CD4-positive, alpha-beta T cell (primary cell): ENCODE measurements around the gene MUC21. TPM values are rescaled to one million over a fixed set of nuclear protein-coding genes. Genes with fewer than 3 reads are reported as not detected.

ENCODE experiments used
- ATAC-seq: fragments of 200-7000 bp; cut with Tn5 transposase; one replicate; pipeline ENCODE4 v1.10.0; 2022; ENCODE audit warnings: mild to moderate bottlenecking; ENCODE audit not compliant: poor library complexity
- CTCF ChIA-PET: fragments of 350-600 bp; sonication (Branson Sonifier 250); formaldehyde crosslinking; loops from one replicate; lab custom pipeline; 2021; ENCODE audit warnings: antibody characterized with exemption, inconsistent platforms; lab: Charles Lee
- POLR2A ChIA-PET: fragments of 350-600 bp; sonication (Branson Sonifier 250); formaldehyde crosslinking; loops from one replicate; lab custom pipeline; 2021; ENCODE audit warnings: antibody characterized with exemption, inconsistent platforms; lab: Charles Lee
- DNase-seq, 14 experiments: peaks; one replicate each; pipeline ENCODE4 v3.0.0-alpha.2; 2013 to 2020; ENCODE audit warnings: mixed read lengths in 2 of 14
- H3K27ac ChIP-seq, 2 donors: one replicate each; pipeline versions ENCODE4 v1.5.1 to v1.7.0; 2013; ENCODE audit warnings: low read length in 2 of 2, low read depth in 1 of 2, mild to moderate bottlenecking in 1 of 2
- H3K27me3 ChIP-seq, 2 experiments: 1 replicate in 1 of 2; 2 replicates in 1 of 2; pipeline versions ENCODE4 v1.6.1 to v1.7.0; 2013; ENCODE audit warnings: low read length in 2 of 2, control low read depth in 1 of 2, mild to moderate bottlenecking in 1 of 2, moderate library complexity in 1 of 2; ENCODE audit not compliant: insufficient read depth in 2 of 2, control insufficient read depth in 1 of 2
- H3K36me3 ChIP-seq: one replicate; pipeline ENCODE4 v1.6.1; 2013; ENCODE audit warnings: low read length, control low read depth; ENCODE audit not compliant: insufficient read depth
- H3K4me1 ChIP-seq: one replicate; pipeline ENCODE4 v1.6.1; 2013; ENCODE audit warnings: low read length, control low read depth; ENCODE audit not compliant: insufficient read depth
- H3K4me3 ChIP-seq: one replicate; pipeline ENCODE4 v1.5.1; 2013; ENCODE audit warnings: mild to moderate bottlenecking, low read length, moderate library complexity
- H3K9me3 ChIP-seq, 2 experiments: 1 replicate in 1 of 2; 2 replicates in 1 of 2; pipeline versions ENCODE4 v1.6.1 to v1.7.0; 2013; ENCODE audit warnings: low read length in 2 of 2, mild to moderate bottlenecking in 2 of 2, control low read depth in 1 of 2, moderate library complexity in 1 of 2; ENCODE audit not compliant: control insufficient read depth in 1 of 2, insufficient read depth in 1 of 2
- H3K27ac Mint-ChIP-seq: one replicate; pipeline ENCODE4 v1.8.0; 2020; ENCODE audit warnings: mixed read lengths
- H3K27me3 Mint-ChIP-seq: one replicate; pipeline ENCODE4 v1.8.0; 2021; ENCODE audit warnings: mixed read lengths
- H3K36me3 Mint-ChIP-seq: one replicate; pipeline ENCODE4 v1.8.0; 2021; ENCODE audit warnings: low read depth, mixed read lengths
- H3K4me1 Mint-ChIP-seq: one replicate; pipeline ENCODE4 v1.8.0; 2021; ENCODE audit warnings: low read depth, mixed read lengths
- H3K4me3 Mint-ChIP-seq: one replicate; pipeline ENCODE4 v1.8.0; 2020; ENCODE audit warnings: mild to moderate bottlenecking, mixed read lengths
- H3K9me3 Mint-ChIP-seq: one replicate; pipeline ENCODE4 v1.8.0; 2020; ENCODE audit warnings: mixed read lengths
- intact Hi-C, 2 experiments: fragments of 100-400 bp; cut with DNase I in 1 of 2; cut with micrococcal nuclease in 1 of 2; formaldehyde crosslinking; loops; one replicate each; pipeline versions ENCODE4 v1.15.1 to v1.9.0; 2023 to 2025; cut with DNase I, micrococcal nuclease
- polyA plus RNA-seq, 2 donors: library from polyadenylated mRNA; unstranded; fragments of 120-200 nt; gene quantifications; one replicate each; pipeline ENCODE4 v1.2.1, GENCODE V29; 2013
- total RNA-seq, 174 experiments: library from RNA in 2 of 174; stranded (reverse) in 2 of 174; gene quantifications; one replicate each; pipeline ENCODE4 v1.2.3 and lab custom pipeline; 2021 to 2026
- TF ChIP-seq, protein P1 (sequence below): fragments of 200-600 bp; IDR thresholded peaks from one replicate; pipeline ENCODE4 v1.8.0; 2022; ENCODE audit warnings: antibody characterized with exemption, mild to moderate bottlenecking

The MUC21 gene
- total RNA-seq (not detected), total RNA-seq (lab: John Stamatoyannopoulos, UW) (0 to 0.08 (median 0) reads per million in 172 experiments)
- polyA plus RNA-seq (2013, experiment 1 of 2): not detected
- polyA plus RNA-seq (2013, experiment 2 of 2): not detected

DNA sequence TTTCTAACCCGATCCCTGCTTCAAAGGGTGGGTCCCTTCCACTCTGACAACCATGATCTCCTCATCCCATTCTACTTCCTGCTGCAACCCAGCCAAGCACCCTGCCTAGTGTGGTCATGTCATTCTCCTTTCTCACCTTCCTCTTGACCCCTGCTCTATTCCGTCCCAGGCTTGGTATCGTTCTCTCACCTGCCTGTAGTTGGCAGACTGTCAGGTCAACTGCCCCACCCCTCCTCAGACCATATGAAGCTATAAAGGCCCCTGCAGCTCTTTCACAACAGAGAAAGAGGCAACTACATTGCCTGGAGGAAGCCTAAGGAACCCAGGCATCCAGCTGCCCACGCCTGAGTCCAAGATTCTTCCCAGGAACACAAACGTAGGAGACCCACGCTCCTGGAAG, at the start of gene MUC21:
Gene MUC21, plus strand, starts transcription at position 280 of the 400 bp plus-strand sequence. CDS start 241 bp downstream, outside the sequence.
- Mint-ChIP-seq H3K9me3 (no peaks in the 10 kb centered on the region), H3K27ac (no peak within 1 kb of the TSS), H3K36me3 (no peaks in the 10 kb centered on the region), H3K4me3 (no peak within 1 kb of the TSS), H3K27me3 (peaks cover 39% of the 10 kb centered on the region), H3K4me1 (no peaks in the 10 kb centered on the region)
- Histone ChIP-seq H3K9me3 (no peaks in the 10 kb centered on the region), H3K27ac (no peak within 1 kb of the TSS), H3K4me1 (no peaks in the 10 kb centered on the region), H3K36me3 (no peaks in the 10 kb centered on the region), H3K4me3 (no peak within 1 kb of the TSS), H3K27me3 (peaks cover 4 to 6% of the 10 kb centered on the region in 2 experiments)
- no peak for ATAC-seq
- ChIA-PET POLR2A (no interaction called here), CTCF (no interaction called here)
- TF ChIP-seq, protein P1, sequence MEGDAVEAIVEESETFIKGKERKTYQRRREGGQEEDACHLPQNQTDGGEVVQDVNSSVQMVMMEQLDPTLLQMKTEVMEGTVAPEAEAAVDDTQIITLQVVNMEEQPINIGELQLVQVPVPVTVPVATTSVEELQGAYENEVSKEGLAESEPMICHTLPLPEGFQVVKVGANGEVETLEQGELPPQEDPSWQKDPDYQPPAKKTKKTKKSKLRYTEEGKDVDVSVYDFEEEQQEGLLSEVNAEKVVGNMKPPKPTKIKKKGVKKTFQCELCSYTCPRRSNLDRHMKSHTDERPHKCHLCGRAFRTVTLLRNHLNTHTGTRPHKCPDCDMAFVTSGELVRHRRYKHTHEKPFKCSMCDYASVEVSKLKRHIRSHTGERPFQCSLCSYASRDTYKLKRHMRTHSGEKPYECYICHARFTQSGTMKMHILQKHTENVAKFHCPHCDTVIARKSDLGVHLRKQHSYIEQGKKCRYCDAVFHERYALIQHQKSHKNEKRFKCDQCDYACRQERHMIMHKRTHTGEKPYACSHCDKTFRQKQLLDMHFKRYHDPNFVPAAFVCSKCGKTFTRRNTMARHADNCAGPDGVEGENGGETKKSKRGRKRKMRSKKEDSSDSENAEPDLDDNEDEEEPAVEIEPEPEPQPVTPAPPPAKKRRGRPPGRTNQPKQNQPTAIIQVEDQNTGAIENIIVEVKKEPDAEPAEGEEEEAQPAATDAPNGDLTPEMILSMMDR: no peak
- no peak for DNase-seq
- intact Hi-C loops: no loop called here

DNA sequence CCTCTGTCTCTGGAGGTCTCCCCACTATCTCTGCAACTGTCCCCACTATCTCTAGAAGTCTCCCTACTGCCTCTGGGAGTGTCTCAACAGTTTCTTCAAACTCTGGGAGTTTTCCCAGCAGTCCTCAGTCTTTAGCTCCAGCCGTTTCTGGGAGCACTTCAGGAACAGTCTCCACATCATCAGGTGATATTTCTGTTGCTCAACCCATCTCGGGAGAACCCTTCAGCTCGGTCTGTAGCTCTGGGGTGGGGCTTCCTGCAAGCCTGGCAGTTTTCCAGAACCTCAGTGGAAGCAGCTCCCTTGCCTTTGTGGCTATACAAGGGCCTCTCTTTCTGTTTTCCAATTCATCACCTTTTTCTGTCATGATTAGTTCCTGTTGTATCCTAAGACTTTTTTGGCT, 48.5 kb upstream of the MUC21 start:
- peaks cover 0 to 8% of the 10 kb centered on the region in 2 experiments for H3K27me3 ChIP-seq
- intact Hi-C loops: loop anchor here in 1 of 2 experiments (10.0 kb wide), 1 partner anchor 180 kb away; the partner anchor contains the start of genes C6orf15 and PSORS1C1
- ATAC-seq (no peak), DNase-seq (no peak)
- no peaks in the 10 kb centered on the region for H3K36me3 ChIP-seq
- no peak overlapping the region for H3K4me3 ChIP-seq
- Mint-ChIP-seq H3K4me3 (no peak overlapping the region), H3K9me3 (no peaks in the 10 kb centered on the region), H3K27me3 (peaks cover 12% of the 10 kb centered on the region), H3K36me3 (no peaks in the 10 kb centered on the region), H3K4me1 (no peaks in the 10 kb centered on the region), H3K27ac (no peak overlapping the region)
- CTCF ChIA-PET: no interaction called here
- H3K9me3 ChIP-seq: no peaks in the 10 kb centered on the region
- TF ChIP-seq, protein P1: no peak
- no peaks in the 10 kb centered on the region for H3K4me1 ChIP-seq
- POLR2A ChIA-PET: no interaction called here
- no peak overlapping the region for H3K27ac ChIP-seq

DNA sequence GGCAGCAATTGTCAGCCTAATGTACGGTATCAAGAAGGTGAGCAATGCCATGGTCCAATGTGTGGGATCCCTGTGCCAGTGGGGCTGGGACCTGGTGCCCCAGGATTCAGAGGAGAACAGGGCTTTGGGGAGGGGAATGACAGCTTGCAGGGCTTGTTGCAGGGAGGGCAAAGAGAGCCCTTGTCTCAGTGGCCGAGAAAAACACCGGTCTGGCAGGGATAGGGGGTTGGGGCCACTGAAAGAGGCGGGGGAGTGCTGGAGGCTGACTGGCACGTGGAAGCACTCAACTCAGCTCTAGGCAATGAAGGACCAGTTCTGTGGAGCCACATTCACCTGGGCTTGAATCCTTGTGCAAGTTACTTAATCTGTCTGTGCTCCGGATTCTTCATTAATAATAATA, 46.3 kb upstream of the MUC21 start:
- H3K27me3 ChIP-seq: peaks cover 6 to 24% of the 10 kb centered on the region in 2 experiments
- no peaks in the 10 kb centered on the region for H3K9me3 Mint-ChIP-seq
- intact Hi-C loops: loop anchor here in 1 of 2 experiments (10.0 kb wide), 1 partner anchor 178 kb away; the partner anchor contains the start of genes C6orf15 and PSORS1C1
- TF ChIP-seq, protein P1: no peak
- CTCF ChIA-PET: no interaction called here
- no peaks in the 10 kb centered on the region for H3K4me1 ChIP-seq
- no peaks in the 10 kb centered on the region for H3K36me3 ChIP-seq
- ATAC-seq: no peak
- no peak for DNase-seq
- H3K27me3 Mint-ChIP-seq: peaks cover 25% of the 10 kb centered on the region
- POLR2A ChIA-PET: no interaction called here
- no peaks in the 10 kb centered on the region for H3K9me3 ChIP-seq
- no peak overlapping the region for H3K27ac Mint-ChIP-seq
- H3K36me3 Mint-ChIP-seq: no peaks in the 10 kb centered on the region
- H3K4me1 Mint-ChIP-seq: no peaks in the 10 kb centered on the region
- no peak overlapping the region for H3K4me3 ChIP-seq
- no peak overlapping the region for H3K4me3 Mint-ChIP-seq
- no peak overlapping the region for H3K27ac ChIP-seq
